ENCODE results near the gene SLC41A3. TPM values are rescaled to one million over a fixed set of nuclear protein-coding genes. Genes with fewer than 3 reads are reported as not detected.

The SLC41A3 gene
- total RNA-seq, 1 experiment from 2014 or later, result 35.5 TPM

DNA sequence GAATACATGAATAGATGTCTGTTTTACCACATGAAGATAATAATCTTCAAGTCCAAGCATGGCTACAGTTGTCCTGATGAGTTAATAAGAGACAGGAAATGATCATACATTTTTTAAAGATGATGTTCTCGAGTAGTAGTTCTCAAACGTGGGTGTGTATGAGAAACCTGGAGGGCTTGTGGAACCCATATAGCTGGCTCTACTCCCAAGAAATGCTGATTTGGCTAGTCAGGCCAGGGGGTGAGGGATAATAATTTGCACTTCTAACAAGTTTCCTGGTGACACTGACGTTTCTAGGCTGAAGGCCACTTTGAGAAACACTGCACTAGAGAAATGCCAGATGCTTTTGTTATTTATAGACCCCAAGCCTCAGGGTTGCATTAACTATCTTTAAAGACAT, 78.0 kb downstream of the SLC41A3 start:
- TF ChIP-seq, protein P1, sequence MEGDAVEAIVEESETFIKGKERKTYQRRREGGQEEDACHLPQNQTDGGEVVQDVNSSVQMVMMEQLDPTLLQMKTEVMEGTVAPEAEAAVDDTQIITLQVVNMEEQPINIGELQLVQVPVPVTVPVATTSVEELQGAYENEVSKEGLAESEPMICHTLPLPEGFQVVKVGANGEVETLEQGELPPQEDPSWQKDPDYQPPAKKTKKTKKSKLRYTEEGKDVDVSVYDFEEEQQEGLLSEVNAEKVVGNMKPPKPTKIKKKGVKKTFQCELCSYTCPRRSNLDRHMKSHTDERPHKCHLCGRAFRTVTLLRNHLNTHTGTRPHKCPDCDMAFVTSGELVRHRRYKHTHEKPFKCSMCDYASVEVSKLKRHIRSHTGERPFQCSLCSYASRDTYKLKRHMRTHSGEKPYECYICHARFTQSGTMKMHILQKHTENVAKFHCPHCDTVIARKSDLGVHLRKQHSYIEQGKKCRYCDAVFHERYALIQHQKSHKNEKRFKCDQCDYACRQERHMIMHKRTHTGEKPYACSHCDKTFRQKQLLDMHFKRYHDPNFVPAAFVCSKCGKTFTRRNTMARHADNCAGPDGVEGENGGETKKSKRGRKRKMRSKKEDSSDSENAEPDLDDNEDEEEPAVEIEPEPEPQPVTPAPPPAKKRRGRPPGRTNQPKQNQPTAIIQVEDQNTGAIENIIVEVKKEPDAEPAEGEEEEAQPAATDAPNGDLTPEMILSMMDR (conservative IDR thresholded peaks at IDR 0.05), result no peak
- no peak overlapping the region for H4K5ac ChIP-seq (ENCODE audit: insufficient read length, low read depth, low read length)
- Mint-ChIP-seq H3K4me3 (no peak overlapping the region), H3K9me3 (peaks cover 6 to 13% of the 10 kb centered on the region in 2 experiments; a peak in 4 of 5 replicates), H3K27me3 (ENCODE audit: low read depth) (peaks cover 7% of the 10 kb centered on the region; the same call in 1 of the 2 replicates), H3K4me1 (no peaks in the 10 kb centered on the region; a peak in 1 of 4 replicates), H3K36me3 (ENCODE audit: insufficient read depth in 1 of 3, low read depth in 3 of 3) (peaks cover 7 to 29% (median 8%) of the 10 kb centered on the region in 3 experiments; a peak in 6 of 7 replicates), H3K27ac (no peak overlapping the region)
- no peak overlapping the region for H3K4me2 ChIP-seq (ENCODE audit: insufficient read depth, insufficient read length, low read length)
- DNase-seq, result no peak
- no peaks in the 10 kb centered on the region for H3K9me3 ChIP-seq (ENCODE audit: control insufficient read depth, low read depth, low read length)
- no peak overlapping the region for H3K27ac ChIP-seq (ENCODE audit: insufficient read length, low read depth, low read length)
- H3K4ac ChIP-seq (ENCODE audit: low read depth, low read length), result no peak overlapping the region
- no CpG with 5 or more reads among the region's 3 CpGs for WGBS (ENCODE audit: extremely low coverage, insufficient read length, low lambda C conversion rate)
- H3K4me1 ChIP-seq (ENCODE audit: insufficient read depth, low read length), result no peaks in the 10 kb centered on the region
- H3K23ac ChIP-seq (ENCODE audit: insufficient read length, low read depth, low read length), result no peak overlapping the region
- H3K79me2 ChIP-seq (ENCODE audit: insufficient read depth, low read length), result no peaks in the 10 kb centered on the region
- no peak overlapping the region for H3K56ac ChIP-seq (ENCODE audit: insufficient read length, low read depth, low read length)
- no peak overlapping the region for H3K9ac ChIP-seq (ENCODE audit: extremely low read depth, insufficient read length, low read length)
- no peaks in the 10 kb centered on the region for H3K27me3 ChIP-seq (ENCODE audit: insufficient read depth, low read length)
- H4K8ac ChIP-seq (replicated peaks; ENCODE audit: insufficient read length, low read depth, low read length), result no peak overlapping the region
- no peak overlapping the region for H2BK20ac ChIP-seq (ENCODE audit: low read depth, low read length, poor library complexity, severe bottlenecking)
- no peak overlapping the region for H3K14ac ChIP-seq (ENCODE audit: insufficient read depth, low read length)
- no peak overlapping the region for H2AK5ac ChIP-seq (ENCODE audit: insufficient read length, low read length)
- H2AFZ ChIP-seq (ENCODE audit: low read length), result no peak overlapping the region
- no peak overlapping the region for H2BK15ac ChIP-seq (ENCODE audit: low read depth, low read length)
- H2BK120ac ChIP-seq (ENCODE audit: low read depth, low read length, poor library complexity, severe bottlenecking), result no peak overlapping the region
- no peaks in the 10 kb centered on the region for H4K20me1 ChIP-seq (ENCODE audit: control insufficient read depth, insufficient read depth, insufficient read length)
- no peak overlapping the region for H2BK5ac ChIP-seq (ENCODE audit: insufficient read length, low read length)
- no peaks in the 10 kb centered on the region for H3K23me2 ChIP-seq (ENCODE audit: insufficient read length, low read depth, low read length, poor library complexity, severe bottlenecking)
- no peak overlapping the region for H3K18ac ChIP-seq (ENCODE audit: insufficient read length, low read depth, low read length)
- no peak overlapping the region for H4K91ac ChIP-seq (ENCODE audit: insufficient read length, low read depth, low read length)
- no peaks in the 10 kb centered on the region for H3K79me1 ChIP-seq (ENCODE audit: insufficient read depth, low read depth, low read length, poor library complexity, severe bottlenecking)
- H2BK12ac ChIP-seq (ENCODE audit: insufficient read length, low read depth, low read length), result no peak overlapping the region
- no peak overlapping the region for H3T11ph ChIP-seq (ENCODE audit: low read length)
